Stomach (tissue), 9 donors: ENCODE data around the gene IGSF21. TPM values are rescaled to one million over a fixed set of nuclear protein-coding genes. Genes with fewer than 3 reads are reported as not detected.

ENCODE experiments used
- DNase-seq, 2 donors: peaks; one replicate each; pipeline versions ENCODE4 v3.0.0 to v3.0.0-alpha.2; 2013 to 2019
- H3K27ac ChIP-seq, 5 donors: fragments of 200-600 bp in 4 of 5; sonication (generic) in 4 of 5; one replicate each; pipeline ENCODE4 v1.5.1; 2013 to 2019; ENCODE audit warnings: mild to moderate bottlenecking in 1 of 5, moderate library complexity in 1 of 5
- H3K27me3 ChIP-seq, 3 donors: fragments of 200-600 bp; sonication (generic); one replicate each; pipeline ENCODE4 v1.5.1; 2017 to 2019; ENCODE audit warnings: mixed run types in 1 of 3
- H3K36me3 ChIP-seq, 4 donors: fragments of 200-600 bp; sonication (generic); 1 replicate in 3 of 4; 2 replicates in 1 of 4; pipeline ENCODE4 v1.5.1; 2016 to 2019
- H3K4me1 ChIP-seq, 4 donors: fragments of 200-600 bp; sonication (generic); one replicate each; pipeline ENCODE4 v1.5.1; 2016 to 2019
- H3K4me3 ChIP-seq, 4 donors: fragments of 200-600 bp; sonication (generic) in 3 of 4; one replicate each; pipeline ENCODE4 v1.5.1; 2016 to 2019; ENCODE audit warnings: mild to moderate bottlenecking in 1 of 4
- H3K9me3 ChIP-seq, 4 donors: fragments of 200-600 bp; sonication (generic); one replicate each; pipeline ENCODE4 v1.5.1; 2016 to 2019
- CTCF ChIP-seq, 7 experiments: fragments of 450-650 bp in 4 of 7; fragments of 200-600 bp in 3 of 7; sonication (generic) in 3 of 7; IDR thresholded peaks; one replicate each; pipeline ENCODE4 v1.5.1; 2016 to 2019; ENCODE audit warnings: antibody characterized with exemption in 7 of 7, control low read depth in 2 of 7, mild to moderate bottlenecking in 1 of 7
- EP300 ChIP-seq: sonication (generic); formaldehyde crosslinking; IDR thresholded peaks from one replicate; pipeline ENCODE4 v1.6.1; 2017; ENCODE audit warnings: antibody characterized with exemption
- POLR2A ChIP-seq, 4 donors: fragments of 450-650 bp; IDR thresholded peaks; one replicate each; pipeline ENCODE4 v1.6.1; 2016; ENCODE audit warnings: antibody characterized with exemption in 4 of 4, control low read depth in 2 of 4, mild to moderate bottlenecking in 1 of 4, moderate library complexity in 1 of 4
- POLR2AphosphoS5 ChIP-seq, 3 donors: sonication (generic); formaldehyde crosslinking; IDR thresholded peaks; one replicate each; pipeline ENCODE4 v1.6.1; 2016; ENCODE audit warnings: antibody characterized with exemption in 3 of 3
- WGBS, 5 donors: extraction: QIAGEN DNeasy Blood & Tissue Kit in 3 of 5; methylation state at CpG; one replicate each; pipeline versions ENCODE4 v1.1.5 to v1.1.7; 2013 to 2018; 5-methylcytosine and 5-hydroxymethylcytosine counted together
- intact Hi-C: fragments of 100-400 bp; cut with DNase I; formaldehyde crosslinking; loops from one replicate; pipeline ENCODE4 v1.15.1; 2023; ENCODE audit warnings: low total_unique reads
- polyA plus RNA-seq, 3 donors: library from polyadenylated mRNA; stranded (reverse); fragments of 200-250 nt; gene quantifications; one replicate each; pipeline ENCODE4 v1.2.3, GENCODE V29; 2013
- total RNA-seq, 5 donors: library from RNA; depleted of rRNA; stranded (reverse); fragments of >200 nt; gene quantifications; one replicate each; pipeline versions ENCODE4 v1.1.0 to v1.2.3, GENCODE V29; 2014 to 2016
- donor health status: healthy with polysubstance abuse.
- donor health status: Bipolar disorder and iron deficiency.
- donor health status: healthy.

The IGSF21 gene
- total and polyA plus RNA-seq, 8 donors = 0.25 to 2.0 (median 1.1) TPM; not detected in 3

- Histone ChIP-seq H3K27ac (no peak overlapping the region), H3K9me3 (no peaks in the 10 kb centered on the region), H3K36me3 (no peaks in the 10 kb centered on the region), H3K4me1 (no peaks in the 10 kb centered on the region), H3K4me3 (no peak overlapping the region), H3K27me3 (peaks cover 0 to 71% (median 9%) of the 10 kb centered on the region in 3 donors)
- intact Hi-C loops = no loop called here
- TF ChIP-seq POLR2A (IDR thresholded peaks at IDR 0.05) (no peak), POLR2AphosphoS5 (IDR thresholded peaks at IDR 0.05) (no peak)
- DNase-seq = no peak
- WGBS, 5 donors = 41 to 60% (median 56%) methylated on average over 3 of the region's 3 CpGs
Measured at GRCh38 chr1:18257778-18258177, 150.2 kb downstream of the IGSF21 start.

- no peak overlapping the region for H3K27ac ChIP-seq
- no peak overlapping the region for H3K4me3 ChIP-seq
- WGBS, 5 donors = 42 to 48% (median 44%) methylated on average over 4 of the region's 4 CpGs
- H3K9me3 ChIP-seq = no peaks in the 10 kb centered on the region
- no peak for DNase-seq
- no peaks in the 10 kb centered on the region for H3K4me1 ChIP-seq
- no peaks in the 10 kb centered on the region for H3K36me3 ChIP-seq
- intact Hi-C loops = no loop called here
- no peak for TF ChIP-seq EP300
- TF ChIP-seq POLR2AphosphoS5 (IDR thresholded peaks at IDR 0.05) = no peak
- TF ChIP-seq POLR2A (IDR thresholded peaks at IDR 0.05) = no peak
- TF ChIP-seq CTCF (IDR thresholded peaks at IDR 0.05) = no peak
- peaks cover 0 to 63% (median 10%) of the 10 kb centered on the region in 3 donors for H3K27me3 ChIP-seq
Measured at GRCh38 chr1:18261891-18262290, 154.3 kb downstream of the IGSF21 start.

GRCh38 chr1:18262726-18263125 lies 155.1 kb downstream of the IGSF21 start:
- H3K4me1 ChIP-seq = no peaks in the 10 kb centered on the region
- no peak overlapping the region for H3K27ac ChIP-seq
- 22 to 28% (median 26%) methylated on average over 5 to 6 of the region's 6 CpGs for WGBS, 5 donors
- H3K27me3 ChIP-seq = peaks cover 0 to 57% (median 10%) of the 10 kb centered on the region in 3 donors
- intact Hi-C loops = no loop called here
- TF ChIP-seq POLR2AphosphoS5 (IDR thresholded peaks at IDR 0.05) (no peak), POLR2A (IDR thresholded peaks at IDR 0.05) (no peak), CTCF (IDR thresholded peaks at IDR 0.05) (no peak)
- no peaks in the 10 kb centered on the region for H3K9me3 ChIP-seq
- no peak overlapping the region for H3K4me3 ChIP-seq
- no peak for DNase-seq
- H3K36me3 ChIP-seq = no peaks in the 10 kb centered on the region

GRCh38 chr1:18263547-18264120 lies 156.0 kb downstream of the IGSF21 start:
- intact Hi-C loops = no loop called here
- Histone ChIP-seq H3K27me3 (peaks cover 0 to 48% (median 10%) of the 10 kb centered on the region in 3 donors), H3K27ac (no peak overlapping the region), H3K9me3 (no peaks in the 10 kb centered on the region), H3K4me1 (no peaks in the 10 kb centered on the region), H3K36me3 (no peaks in the 10 kb centered on the region), H3K4me3 (no peak overlapping the region)
- no peak for DNase-seq
- no peak for TF ChIP-seq POLR2A (IDR thresholded peaks at IDR 0.05)
- no peak for TF ChIP-seq EP300
- no peak for TF ChIP-seq POLR2AphosphoS5 (IDR thresholded peaks at IDR 0.05)
- TF ChIP-seq CTCF (IDR thresholded peaks at IDR 0.05) = no peak
- whole genome bisulfite sequencing, 5 donors = 56 to 64% (median 59%) methylated on average over 5 of the region's 5 CpGs

- no peaks in the 10 kb centered on the region for H3K4me1 ChIP-seq
- WGBS, 5 donors = 55 to 63% (median 61%) methylated on average over 6 of the region's 6 CpGs
- TF ChIP-seq EP300 = no peak
- no peak for TF ChIP-seq CTCF (IDR thresholded peaks at IDR 0.05)
- TF ChIP-seq POLR2AphosphoS5 (IDR thresholded peaks at IDR 0.05) = no peak
- no peak for TF ChIP-seq POLR2A (IDR thresholded peaks at IDR 0.05)
- no peak overlapping the region for H3K27ac ChIP-seq
- H3K4me3 ChIP-seq = no peak overlapping the region
- H3K36me3 ChIP-seq = no peaks in the 10 kb centered on the region
- DNase-seq = no peak
- H3K9me3 ChIP-seq = no peaks in the 10 kb centered on the region
- peaks cover 0 to 41% (median 10%) of the 10 kb centered on the region in 3 donors for H3K27me3 ChIP-seq
- intact Hi-C loops = no loop called here
Measured at GRCh38 chr1:18264450-18265039, 156.9 kb downstream of the IGSF21 start.
